Upper lobe of left lung (tissue), 4 donors: ENCODE results near the gene MDM2.

Experiments
- CTCF ChIP-seq, 6 experiments: fragments of 450-650 bp in 4 of 6; fragments of 200-600 bp in 2 of 6; sonication (generic) in 2 of 6; IDR thresholded peaks; one replicate each; pipeline ENCODE4 v1.5.1; 2016 to 2019; ENCODE audit warnings: antibody characterized with exemption in 6 of 6
- EP300 ChIP-seq, 4 donors: sonication (generic); formaldehyde crosslinking; IDR thresholded peaks; one replicate each; pipeline ENCODE4 v1.5.1; 2017; ENCODE audit warnings: antibody characterized with exemption in 4 of 4, control low read depth in 2 of 4
- POLR2A ChIP-seq, 4 donors: fragments of 450-650 bp; IDR thresholded peaks; one replicate each; pipeline ENCODE4 v1.5.1; 2016 to 2017; ENCODE audit warnings: antibody characterized with exemption in 4 of 4, mild to moderate bottlenecking in 2 of 4
- POLR2AphosphoS5 ChIP-seq, 2 donors: sonication (generic); formaldehyde crosslinking; IDR thresholded peaks; one replicate each; pipeline ENCODE4 v1.5.1; 2017; ENCODE audit warnings: antibody characterized with exemption in 2 of 2

- TF ChIP-seq CTCF (IDR thresholded peaks at IDR 0.05) = no peak
- TF ChIP-seq POLR2A (IDR thresholded peaks at IDR 0.05) = no peak
- no peak for TF ChIP-seq EP300 (IDR thresholded peaks at IDR 0.05)
- TF ChIP-seq POLR2AphosphoS5 (IDR thresholded peaks at IDR 0.05) = no peak
Measured at GRCh38 chr12:68880660-68881325, 72.8 kb downstream of the MDM2 start.
